Measurements from ENCODE around the gene C6orf141. TPM values are rescaled to one million over a fixed set of nuclear protein-coding genes. Genes with fewer than 3 reads are reported as not detected.

The C6orf141 gene
- total RNA-seq, 1 donor from 2014 or later: 6.5 TPM

GRCh38 chr6:49540614-49541013 is 9.9 kb upstream of the C6orf141 start:
- no peak for DNase-seq (ENCODE audit: low spot score in 2 of 2, unreplicated experiment in 2 of 2)
- no peak overlapping the region for H3K27ac Mint-ChIP-seq
- no peaks in the 10 kb centered on the region for H3K36me3 Mint-ChIP-seq
- no peaks in the 10 kb centered on the region for H3K27me3 Mint-ChIP-seq (ENCODE audit: low read depth)
- no peak overlapping the region for H3K4me3 Mint-ChIP-seq
- TF ChIP-seq CTCF (IDR thresholded peaks at IDR 0.05; ENCODE audit: unreplicated experiment): no peak
- H3K4me1 Mint-ChIP-seq: peaks cover 12% of the 10 kb centered on the region
- no peaks in the 10 kb centered on the region for H3K9me3 Mint-ChIP-seq

GRCh38 chr6:49541210-49541724 is 9.2 kb upstream of the C6orf141 start:
- Mint-ChIP-seq H3K27ac (peak overlapping the region; percentile 54), H3K4me1 (peaks cover 14% of the 10 kb centered on the region), H3K4me3 (no peak overlapping the region), H3K9me3 (no peaks in the 10 kb centered on the region), H3K36me3 (no peaks in the 10 kb centered on the region), H3K27me3 (ENCODE audit: low read depth) (no peaks in the 10 kb centered on the region)
- DNase-seq (ENCODE audit: low spot score in 2 of 2, unreplicated experiment in 2 of 2): no peak
- no peak for TF ChIP-seq CTCF (IDR thresholded peaks at IDR 0.05; ENCODE audit: unreplicated experiment)

- H3K4me1 Mint-ChIP-seq: peaks cover 21% of the 10 kb centered on the region
These were observed 8.5 kb upstream of the C6orf141 start for GRCh38 chr6:49541936-49542335.

GRCh38 chr6:49543087-49543858 is 7.2 kb upstream of the C6orf141 start:
- H3K27ac Mint-ChIP-seq: no peak overlapping the region
- H3K27me3 Mint-ChIP-seq (ENCODE audit: low read depth): no peaks in the 10 kb centered on the region
- peaks cover 26% of the 10 kb centered on the region for H3K4me1 Mint-ChIP-seq
- no peak overlapping the region for H3K4me3 Mint-ChIP-seq
- no peak for TF ChIP-seq CTCF (IDR thresholded peaks at IDR 0.05; ENCODE audit: unreplicated experiment)
- H3K9me3 Mint-ChIP-seq: no peaks in the 10 kb centered on the region
- no peak for DNase-seq (ENCODE audit: low spot score in 2 of 2, unreplicated experiment in 2 of 2)
- no peaks in the 10 kb centered on the region for H3K36me3 Mint-ChIP-seq

More at GRCh38 chr6:49541936-49542335, 8.5 kb upstream of the C6orf141 start:
- no peak for DNase-seq (ENCODE audit: low spot score in 2 of 2, unreplicated experiment in 2 of 2)
- Mint-ChIP-seq H3K9me3 (no peaks in the 10 kb centered on the region), H3K4me3 (no peak overlapping the region), H3K27me3 (ENCODE audit: low read depth) (no peaks in the 10 kb centered on the region), H3K27ac (no peak overlapping the region), H3K36me3 (no peaks in the 10 kb centered on the region)
- no peak for TF ChIP-seq CTCF (IDR thresholded peaks at IDR 0.05; ENCODE audit: unreplicated experiment)

- H3K4me3 Mint-ChIP-seq: no peak overlapping the region
- H3K36me3 Mint-ChIP-seq: no peaks in the 10 kb centered on the region
- no peaks in the 10 kb centered on the region for H3K9me3 Mint-ChIP-seq
- no peak overlapping the region for H3K27ac Mint-ChIP-seq
- peaks cover 13% of the 10 kb centered on the region for H3K27me3 Mint-ChIP-seq (ENCODE audit: low read depth)
- peaks cover 29% of the 10 kb centered on the region for H3K4me1 Mint-ChIP-seq
- no peak for TF ChIP-seq CTCF (IDR thresholded peaks at IDR 0.05; ENCODE audit: unreplicated experiment)
- no peak for DNase-seq (ENCODE audit: low spot score in 2 of 2, unreplicated experiment in 2 of 2)
These were observed 4.1 kb upstream of the C6orf141 start for GRCh38 chr6:49546331-49546730.

Data from mesothelial cell of epicardium (in vitro differentiated cells).